ENCODE results near the gene NTSR2.

Gene NTSR2

DNA sequence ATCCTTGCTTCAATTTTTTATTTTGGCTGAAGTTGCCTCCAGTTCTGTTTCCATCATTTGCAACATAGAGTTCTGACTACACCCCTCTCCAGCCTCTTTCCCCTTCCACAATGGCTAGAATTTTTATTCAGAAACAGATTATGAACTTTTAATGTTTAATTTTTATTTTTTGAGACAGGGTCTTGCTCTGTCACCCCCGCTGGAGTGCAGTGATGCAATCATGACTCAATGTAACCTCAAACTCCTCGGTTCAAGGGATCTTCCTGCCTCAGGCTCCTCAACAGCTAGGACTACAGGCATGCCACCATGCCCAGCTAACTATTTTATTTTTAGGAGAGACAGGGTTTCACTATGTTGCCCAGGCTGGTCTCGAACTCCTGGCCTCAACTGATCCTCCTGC, 2.8 kb downstream of the NTSR2 start:
- Histone ChIP-seq H3K4me3 (ENCODE audit: low read depth, low read length) (no peak overlapping the region), H3K27ac (no peak overlapping the region), H3K36me3 (replicated peaks) (no peaks in the 10 kb centered on the region), H3K27me3 (replicated peaks) (peaks cover 10% of the 10 kb centered on the region)
- DNase-seq = no peak
- in situ Hi-C loops (cut with HindIII; ENCODE audit: low pct_ligation_motif_present, low sequenced_read_pairs) = no loop called here
- TF ChIP-seq, protein P1, sequence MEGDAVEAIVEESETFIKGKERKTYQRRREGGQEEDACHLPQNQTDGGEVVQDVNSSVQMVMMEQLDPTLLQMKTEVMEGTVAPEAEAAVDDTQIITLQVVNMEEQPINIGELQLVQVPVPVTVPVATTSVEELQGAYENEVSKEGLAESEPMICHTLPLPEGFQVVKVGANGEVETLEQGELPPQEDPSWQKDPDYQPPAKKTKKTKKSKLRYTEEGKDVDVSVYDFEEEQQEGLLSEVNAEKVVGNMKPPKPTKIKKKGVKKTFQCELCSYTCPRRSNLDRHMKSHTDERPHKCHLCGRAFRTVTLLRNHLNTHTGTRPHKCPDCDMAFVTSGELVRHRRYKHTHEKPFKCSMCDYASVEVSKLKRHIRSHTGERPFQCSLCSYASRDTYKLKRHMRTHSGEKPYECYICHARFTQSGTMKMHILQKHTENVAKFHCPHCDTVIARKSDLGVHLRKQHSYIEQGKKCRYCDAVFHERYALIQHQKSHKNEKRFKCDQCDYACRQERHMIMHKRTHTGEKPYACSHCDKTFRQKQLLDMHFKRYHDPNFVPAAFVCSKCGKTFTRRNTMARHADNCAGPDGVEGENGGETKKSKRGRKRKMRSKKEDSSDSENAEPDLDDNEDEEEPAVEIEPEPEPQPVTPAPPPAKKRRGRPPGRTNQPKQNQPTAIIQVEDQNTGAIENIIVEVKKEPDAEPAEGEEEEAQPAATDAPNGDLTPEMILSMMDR (IDR thresholded peaks at IDR 0.05; ENCODE audit: low read depth, low read length, missing control alignments) = no peak

DNA sequence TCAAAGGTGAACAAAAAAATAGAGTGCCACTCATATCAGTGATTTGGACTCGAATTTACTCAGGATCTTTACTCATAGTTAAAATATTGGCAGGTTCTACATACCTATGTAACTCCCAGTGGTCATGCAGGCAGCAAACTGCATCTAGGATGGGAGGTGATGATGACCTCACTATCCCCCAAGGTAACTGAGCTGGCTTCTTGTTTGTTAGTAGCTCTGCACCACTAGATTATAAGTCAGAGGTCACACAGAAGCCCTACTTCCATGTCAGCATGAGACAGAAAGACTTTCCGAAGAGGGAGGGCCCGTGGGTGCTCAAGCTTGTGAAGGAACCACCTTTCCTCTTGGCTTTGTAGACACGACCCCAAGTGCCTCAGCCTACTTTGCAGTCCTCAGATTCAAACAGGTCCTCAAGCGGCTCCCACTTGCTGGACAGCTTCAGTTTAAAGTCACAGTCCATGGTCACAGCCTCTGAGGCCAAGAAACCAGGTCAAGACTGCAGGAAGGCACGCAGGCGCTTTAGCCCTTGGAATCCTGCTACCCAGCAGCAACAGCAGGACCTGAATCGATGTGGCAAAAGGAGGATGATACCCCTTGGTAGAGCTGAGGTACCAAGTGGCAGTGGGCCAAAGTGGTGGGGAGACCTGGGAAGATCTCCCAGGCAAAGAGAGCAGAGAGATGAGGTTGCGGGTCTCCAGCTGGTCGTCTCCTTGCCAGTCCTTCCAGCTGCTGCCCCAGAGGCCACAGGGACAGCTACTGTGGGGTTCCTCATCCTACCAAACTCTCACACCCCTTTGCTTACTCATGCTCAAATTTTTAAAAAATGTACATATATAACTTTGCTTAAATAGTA, 4.3 kb downstream of the NTSR2 start:
- no peak overlapping the region for H3K27ac ChIP-seq
- TF ChIP-seq, protein P1 (IDR thresholded peaks at IDR 0.05; ENCODE audit: low read depth, low read length, missing control alignments) = no peak
- no peak overlapping the region for H3K4me3 ChIP-seq (ENCODE audit: low read depth, low read length)
- in situ Hi-C loops (cut with HindIII; ENCODE audit: low pct_ligation_motif_present, low sequenced_read_pairs) = no loop called here
- H3K36me3 ChIP-seq (replicated peaks) = no peaks in the 10 kb centered on the region
- peaks cover 11% of the 10 kb centered on the region for H3K27me3 ChIP-seq (replicated peaks)
- no peak for DNase-seq

DNA sequence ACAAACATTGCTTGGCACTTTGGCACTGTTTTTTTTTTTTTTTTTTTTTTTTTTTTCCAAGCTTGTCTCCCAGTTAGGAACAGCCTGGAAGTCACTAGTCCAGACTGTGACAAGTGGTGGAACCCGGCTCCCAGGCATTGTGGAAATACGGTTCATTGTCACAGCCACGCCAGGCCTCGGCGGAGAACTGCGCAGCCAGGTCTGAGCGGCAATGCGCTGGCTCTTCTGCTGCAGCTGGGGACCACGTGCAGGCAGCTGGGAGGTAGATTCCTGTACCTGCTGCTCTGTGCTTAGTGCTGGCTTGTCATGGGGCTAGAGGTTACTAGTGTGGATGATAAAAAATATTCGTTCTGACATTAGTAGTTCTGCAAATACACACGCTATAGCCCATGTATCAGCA, 5.0 kb downstream of the NTSR2 start:
- DNase-seq = no peak
- TF ChIP-seq, protein P1 (IDR thresholded peaks at IDR 0.05; ENCODE audit: low read depth, low read length, missing control alignments) = no peak
- Histone ChIP-seq H3K36me3 (replicated peaks) (no peaks in the 10 kb centered on the region), H3K27me3 (replicated peaks) (peaks cover 15% of the 10 kb centered on the region), H3K27ac (no peak overlapping the region), H3K4me3 (ENCODE audit: low read depth, low read length) (no peak overlapping the region)
- in situ Hi-C loops (cut with HindIII; ENCODE audit: low pct_ligation_motif_present, low sequenced_read_pairs) = no loop called here

DNA sequence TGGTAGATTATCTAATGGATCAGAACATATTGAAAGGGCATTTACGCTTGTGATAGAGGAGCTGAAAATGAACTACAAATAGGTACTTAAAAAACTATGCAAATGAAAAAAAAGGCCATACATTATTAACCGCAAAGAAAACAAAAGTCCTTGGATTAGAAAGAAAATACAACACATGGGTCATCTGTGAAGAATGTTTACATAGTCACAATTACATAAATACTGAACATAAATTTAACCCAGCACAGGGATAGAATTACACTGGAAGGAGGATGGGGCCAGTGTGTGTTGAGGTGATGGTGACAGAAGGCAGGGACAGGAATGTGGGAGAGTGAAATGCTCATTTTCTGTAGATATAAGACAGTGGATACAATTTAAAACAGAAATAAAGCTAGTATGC, 6.6 kb downstream of the NTSR2 start:
- Histone ChIP-seq H3K36me3 (replicated peaks) (no peaks in the 10 kb centered on the region), H3K4me3 (ENCODE audit: low read depth, low read length) (no peak overlapping the region), H3K27ac (no peak overlapping the region), H3K27me3 (replicated peaks) (peaks cover 11% of the 10 kb centered on the region)
- TF ChIP-seq, protein P1 (IDR thresholded peaks at IDR 0.05; ENCODE audit: low read depth, low read length, missing control alignments) = no peak
- in situ Hi-C loops (cut with HindIII; ENCODE audit: low pct_ligation_motif_present, low sequenced_read_pairs) = no loop called here
- DNase-seq = no peak

DNA sequence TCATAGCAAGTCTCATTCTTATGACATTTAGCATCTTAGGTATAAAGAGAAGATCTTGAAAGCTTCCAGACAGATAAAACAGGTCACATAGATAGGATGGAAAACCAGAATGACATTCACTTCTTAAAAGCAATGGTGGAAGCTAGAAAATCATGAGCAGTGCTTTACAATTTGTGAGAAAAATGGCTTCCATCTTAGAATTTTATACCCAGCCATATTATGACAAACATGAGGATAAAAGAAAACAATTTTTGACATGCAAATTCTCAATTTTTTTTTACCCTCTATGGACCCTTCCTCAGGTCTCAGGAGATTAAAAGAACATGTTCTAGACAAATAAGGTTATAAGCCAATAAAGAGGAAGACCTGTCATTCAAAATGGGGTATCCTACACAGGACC, 7.1 kb downstream of the NTSR2 start:
- Histone ChIP-seq H3K27ac (no peak overlapping the region), H3K27me3 (replicated peaks) (peaks cover 8% of the 10 kb centered on the region), H3K36me3 (replicated peaks) (no peaks in the 10 kb centered on the region), H3K4me3 (ENCODE audit: low read depth, low read length) (no peak overlapping the region)
- no peak for DNase-seq
- TF ChIP-seq, protein P1 (IDR thresholded peaks at IDR 0.05; ENCODE audit: low read depth, low read length, missing control alignments) = no peak
- in situ Hi-C loops (cut with HindIII; ENCODE audit: low pct_ligation_motif_present, low sequenced_read_pairs) = no loop called here
